Transverse colon (tissue), 4 donors: ENCODE measurements around the gene HLA-E.

ENCODE experiments used
- EP300 ChIP-seq: sonication (generic); formaldehyde crosslinking; IDR thresholded peaks from one replicate; pipeline ENCODE4 v1.6.1; 2017; ENCODE audit warnings: antibody characterized with exemption, low read depth
- POLR2A ChIP-seq: fragments of 450-650 bp; IDR thresholded peaks from one replicate; pipeline ENCODE4 v1.6.1; 2016; ENCODE audit warnings: antibody characterized with exemption, mild to moderate bottlenecking, moderate library complexity
- POLR2AphosphoS5 ChIP-seq, 3 donors: sonication (generic); formaldehyde crosslinking; IDR thresholded peaks; one replicate each; pipeline ENCODE4 v1.6.1; 2016; ENCODE audit warnings: antibody characterized with exemption in 3 of 3
- TF ChIP-seq, protein P1 (sequence below), 5 experiments: fragments of 200-600 bp in 3 of 5; fragments of 450-650 bp in 2 of 5; sonication (generic) in 3 of 5; IDR thresholded peaks; 1 replicate in 2 of 5; 2 replicates in 3 of 5; pipeline ENCODE4 v1.5.1; 2016 to 2017; ENCODE audit warnings: antibody characterized with exemption in 5 of 5, inconsistent platforms in 3 of 5, mild to moderate bottlenecking in 2 of 5, moderate library complexity in 1 of 5

DNA sequence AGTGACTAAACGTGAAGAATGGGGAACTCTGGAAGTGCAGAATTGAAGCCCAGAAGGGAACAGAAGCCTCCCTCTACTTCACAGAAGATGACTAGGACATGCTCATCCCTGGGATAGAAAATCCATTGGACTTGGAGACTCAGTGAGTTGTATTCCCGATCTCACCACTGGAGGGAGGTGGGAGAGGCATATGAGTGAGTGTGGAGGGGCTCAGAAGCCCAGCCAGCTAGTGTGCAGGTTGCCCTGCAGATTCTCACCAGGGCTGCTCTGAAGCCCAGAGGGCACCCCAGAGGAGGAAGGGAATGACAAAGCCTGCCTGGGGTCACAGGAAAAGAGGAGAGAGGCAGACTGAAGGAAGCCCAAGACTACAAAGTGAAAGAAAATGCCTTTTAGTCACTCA is 42.1 kb upstream of the HLA-E start:
- TF ChIP-seq, protein P1, sequence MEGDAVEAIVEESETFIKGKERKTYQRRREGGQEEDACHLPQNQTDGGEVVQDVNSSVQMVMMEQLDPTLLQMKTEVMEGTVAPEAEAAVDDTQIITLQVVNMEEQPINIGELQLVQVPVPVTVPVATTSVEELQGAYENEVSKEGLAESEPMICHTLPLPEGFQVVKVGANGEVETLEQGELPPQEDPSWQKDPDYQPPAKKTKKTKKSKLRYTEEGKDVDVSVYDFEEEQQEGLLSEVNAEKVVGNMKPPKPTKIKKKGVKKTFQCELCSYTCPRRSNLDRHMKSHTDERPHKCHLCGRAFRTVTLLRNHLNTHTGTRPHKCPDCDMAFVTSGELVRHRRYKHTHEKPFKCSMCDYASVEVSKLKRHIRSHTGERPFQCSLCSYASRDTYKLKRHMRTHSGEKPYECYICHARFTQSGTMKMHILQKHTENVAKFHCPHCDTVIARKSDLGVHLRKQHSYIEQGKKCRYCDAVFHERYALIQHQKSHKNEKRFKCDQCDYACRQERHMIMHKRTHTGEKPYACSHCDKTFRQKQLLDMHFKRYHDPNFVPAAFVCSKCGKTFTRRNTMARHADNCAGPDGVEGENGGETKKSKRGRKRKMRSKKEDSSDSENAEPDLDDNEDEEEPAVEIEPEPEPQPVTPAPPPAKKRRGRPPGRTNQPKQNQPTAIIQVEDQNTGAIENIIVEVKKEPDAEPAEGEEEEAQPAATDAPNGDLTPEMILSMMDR (IDR thresholded peaks at IDR 0.05) = no peak
- TF ChIP-seq EP300 (no peak), POLR2A (no peak), POLR2AphosphoS5 (IDR thresholded peaks at IDR 0.05) (no peak)
